Suprapubic skin (tissue), 3 donors: ENCODE measurements around the gene MMD.

Experiments
- CTCF ChIP-seq, 2 donors: fragments of 200-600 bp in 1 of 2; fragments of 450-650 bp in 1 of 2; sonication (generic) in 1 of 2; IDR thresholded peaks; one replicate each; pipeline ENCODE4 v1.5.1; 2016 to 2019; ENCODE audit warnings: antibody characterized with exemption in 2 of 2, mild to moderate bottlenecking in 1 of 2, moderate library complexity in 1 of 2
- EP300 ChIP-seq: sonication (generic); formaldehyde crosslinking; IDR thresholded peaks from one replicate; pipeline ENCODE4 v1.6.1; 2017; ENCODE audit warnings: antibody characterized with exemption
- POLR2A ChIP-seq, 2 donors: fragments of 450-650 bp; IDR thresholded peaks; one replicate each; pipeline ENCODE4 v1.6.1; 2017; ENCODE audit warnings: antibody characterized with exemption in 2 of 2, mild to moderate bottlenecking in 2 of 2, moderate library complexity in 2 of 2

GRCh38 chr17:55427587-55427882 lies 5.9 kb upstream of the MMD start:
- no peak for TF ChIP-seq CTCF (IDR thresholded peaks at IDR 0.05)
- TF ChIP-seq POLR2A (IDR thresholded peaks at IDR 0.05), result no peak
- TF ChIP-seq EP300, result no peak
